Liver (tissue), 9 donors: ENCODE results near the gene CD200R1L. TPM values are rescaled to one million over a fixed set of nuclear protein-coding genes. Genes with fewer than 3 reads are reported as not detected.

Experiments used
- DNase-seq: peaks from one replicate; pipeline ENCODE4 v3.0.0-alpha.2; 2017; ENCODE audit warnings: low spot score
- H3K27ac ChIP-seq, 2 donors: one replicate each; pipeline ENCODE4 v1.7.0; 2013; ENCODE audit warnings: inconsistent platforms in 2 of 2, low read length in 2 of 2, control low read depth in 1 of 2, low read depth in 1 of 2, mild to moderate bottlenecking in 1 of 2
- H3K27me3 ChIP-seq, 4 donors: one replicate each; pipeline versions ENCODE4 v1.6.1 to v1.7.0; 2013; ENCODE audit warnings: low read length in 3 of 4, inconsistent platforms in 1 of 4, mild to moderate bottlenecking in 1 of 4, moderate library complexity in 1 of 4; ENCODE audit not compliant: control insufficient read depth in 4 of 4, insufficient read depth in 4 of 4
- H3K36me3 ChIP-seq, 4 donors: one replicate each; pipeline versions ENCODE4 v1.6.1 to v1.7.0; 2013; ENCODE audit warnings: low read length in 3 of 4, mild to moderate bottlenecking in 3 of 4, low read depth in 1 of 4, moderate library complexity in 1 of 4; ENCODE audit not compliant: control insufficient read depth in 4 of 4, insufficient read depth in 3 of 4
- H3K4me1 ChIP-seq, 4 donors: one replicate each; pipeline versions ENCODE4 v1.6.1 to v1.7.0; 2013; ENCODE audit warnings: low read length in 3 of 4, mild to moderate bottlenecking in 3 of 4, moderate library complexity in 1 of 4; ENCODE audit not compliant: control insufficient read depth in 4 of 4, insufficient read depth in 4 of 4
- H3K4me3 ChIP-seq, 3 donors: one replicate each; pipeline versions ENCODE4 v1.6.1 to v1.7.0; 2013; ENCODE audit warnings: low read length in 3 of 3, control low read depth in 1 of 3, low read depth in 1 of 3, mild to moderate bottlenecking in 1 of 3
- H3K9ac ChIP-seq, 2 donors: one replicate each; pipeline ENCODE4 v1.7.0; 2013; ENCODE audit warnings: low read length in 2 of 2, mild to moderate bottlenecking in 2 of 2, moderate library complexity in 2 of 2, control low read depth in 1 of 2, low read depth in 1 of 2
- H3K9me3 ChIP-seq, 4 donors: one replicate each; pipeline versions ENCODE4 v1.6.1 to v1.7.0; 2013; ENCODE audit warnings: low read length in 3 of 4; ENCODE audit not compliant: control insufficient read depth in 4 of 4
- ATF3 ChIP-seq: IDR thresholded peaks from 2 replicates; pipeline ENCODE4 v1.6.1; 2016; ENCODE audit warnings: antibody characterized with exemption
- CTCF ChIP-seq: fragments of 150-350 bp; IDR thresholded peaks from 2 replicates; pipeline ENCODE4 v1.5.1; 2017; ENCODE audit warnings: improper control_type of control experiment, low read depth, low read length; ENCODE audit not compliant: missing input control
- EGR1 ChIP-seq, 2 donors: IDR thresholded peaks; 2 replicates each; pipeline ENCODE4 v1.6.1; 2016 to 2018; ENCODE audit warnings: antibody characterized with exemption in 2 of 2, low read depth in 2 of 2
- FOXA1 ChIP-seq: IDR thresholded peaks from 2 replicates; pipeline ENCODE4 v1.6.1; 2016; ENCODE audit warnings: antibody characterized with exemption
- FOXA2 ChIP-seq: IDR thresholded peaks from 2 replicates; pipeline ENCODE4 v1.6.1; 2016; ENCODE audit warnings: antibody characterized with exemption
- GABPA ChIP-seq, 2 donors: IDR thresholded peaks in 1 of 2; conservative IDR thresholded peaks in 1 of 2; 2 replicates each; pipeline ENCODE4 v1.6.1; 2016; ENCODE audit warnings: antibody characterized with exemption in 2 of 2, mild to moderate bottlenecking in 1 of 2, moderate library complexity in 1 of 2
- HNF4A ChIP-seq, 2 donors: conservative IDR thresholded peaks; 2 replicates each; pipeline ENCODE4 v1.6.1; 2016; ENCODE audit warnings: antibody characterized with exemption in 2 of 2, mild to moderate bottlenecking in 2 of 2
- HNF4G ChIP-seq: IDR thresholded peaks from 2 replicates; pipeline ENCODE4 v1.6.1; 2016; ENCODE audit warnings: antibody characterized with exemption
- JUND ChIP-seq, 2 donors: IDR thresholded peaks; 2 replicates each; pipeline ENCODE4 v1.6.1; 2016; ENCODE audit warnings: antibody characterized with exemption in 2 of 2
- MAX ChIP-seq: IDR thresholded peaks from 2 replicates; pipeline ENCODE4 v1.6.1; 2016; ENCODE audit warnings: antibody characterized with exemption
- NR2F2 ChIP-seq: IDR thresholded peaks from 2 replicates; pipeline ENCODE4 v1.6.1; 2016; ENCODE audit warnings: antibody characterized with exemption
- RAD21 ChIP-seq, 2 donors: IDR thresholded peaks; 2 replicates each; pipeline ENCODE4 v1.6.1; 2016; ENCODE audit warnings: antibody characterized with exemption in 2 of 2, mild to moderate bottlenecking in 2 of 2
- REST ChIP-seq: IDR thresholded peaks from 2 replicates; pipeline ENCODE4 v1.6.1; 2016; ENCODE audit warnings: antibody characterized with exemption, mild to moderate bottlenecking
- RXRA ChIP-seq, 2 donors: IDR thresholded peaks; 2 replicates each; pipeline ENCODE4 v1.6.1; 2017 to 2018; ENCODE audit warnings: antibody characterized with exemption in 2 of 2, mild to moderate bottlenecking in 1 of 2
- SP1 ChIP-seq: IDR thresholded peaks from 2 replicates; pipeline ENCODE4 v1.6.1; 2018; ENCODE audit warnings: antibody characterized with exemption, mild to moderate bottlenecking
- TAF1 ChIP-seq: conservative IDR thresholded peaks from 2 replicates; pipeline ENCODE4 v1.6.1; 2016; ENCODE audit warnings: antibody characterized with exemption, mild to moderate bottlenecking
- YY1 ChIP-seq: IDR thresholded peaks from 2 replicates; pipeline ENCODE4 v1.6.1; 2016; ENCODE audit warnings: antibody characterized with exemption, mild to moderate bottlenecking
- ZBTB33 ChIP-seq: IDR thresholded peaks from 2 replicates; pipeline ENCODE4 v1.6.1; 2016; ENCODE audit warnings: antibody characterized with exemption
- WGBS: extraction: QIAGEN DNeasy Blood & Tissue Kit; methylation state at CpG from one replicate; pipeline ENCODE4 v1.1.7; 2013; 5-methylcytosine and 5-hydroxymethylcytosine counted together
- polyA plus RNA-seq, 2 donors: library from polyadenylated mRNA; stranded (reverse) in 1 of 2; unstranded in 1 of 2; fragments of 200-250 nt in 1 of 2; fragments of >200 nt in 1 of 2; fragmentation: Nextera tagmentation in 1 of 2; extraction: Ambion mirVana in 1 of 2; gene quantifications; one replicate each; pipeline versions ENCODE4 v1.2.1 to v1.2.3, GENCODE V29; 2013 to 2015
- total RNA-seq, 2 donors: library from RNA; depleted of rRNA; stranded (reverse); fragments of >200 nt; gene quantifications; one replicate each; pipeline ENCODE4 v1.2.3, GENCODE V29; 2014
- donor health status: healthy.
- donor health status: healthy.
- donor health status: healthy.
- donor health status: healthy.
- donor health status: healthy.

The CD200R1L gene
- total and polyA plus RNA-seq, 4 donors = not detected

- no peaks in the 10 kb centered on the region for H3K4me1 ChIP-seq
- H3K9ac ChIP-seq = no peak overlapping the region
- DNase-seq = no peak
- peaks cover 0 to 3% (median 0%) of the 10 kb centered on the region in 4 donors for H3K9me3 ChIP-seq
- no peak overlapping the region for H3K4me3 ChIP-seq
- H3K36me3 ChIP-seq = no peaks in the 10 kb centered on the region
- no peak overlapping the region for H3K27ac ChIP-seq
- WGBS = 65% methylated on average over 2 of the region's 2 CpGs
- TF ChIP-seq ZBTB33 (no peak), TAF1 (no peak), EGR1 (IDR thresholded peaks at IDR 0.05; ENCODE audit: low read depth in 2 of 2) (no peak), NR2F2 (no peak), FOXA2 (no peak), FOXA1 (no peak), RXRA (IDR thresholded peaks at IDR 0.05) (no peak), HNF4G (no peak), YY1 (no peak), ATF3 (no peak), HNF4A (conservative IDR thresholded peaks at IDR 0.05) (no peak), GABPA (IDR thresholded peaks at IDR 0.05 in 1 of 2, conservative IDR thresholded peaks at IDR 0.05 in 1 of 2) (no peak), SP1 (no peak), REST (no peak), CTCF (no peak), MAX (no peak), RAD21 (IDR thresholded peaks at IDR 0.05) (no peak), JUND (IDR thresholded peaks at IDR 0.05) (no peak)
- H3K27me3 ChIP-seq = no peaks in the 10 kb centered on the region
These were observed 38.5 kb downstream of the CD200R1L start for GRCh38 chr3:112808136-112808535.
